Right renal pelvis (tissue), 4 donors: ENCODE measurements around the gene RASA1. TPM values are rescaled to one million over a fixed set of nuclear protein-coding genes. Genes with fewer than 3 reads are reported as not detected.

Source experiments
- DNase-seq, 4 donors: peaks; one replicate each; pipeline ENCODE4 v3.0.0-alpha.2; 2013; ENCODE audit warnings: low read depth in 4 of 4, low spot score in 3 of 4, missing footprints in 1 of 4
- polyA plus RNA-seq, 4 donors: library from polyadenylated mRNA; unstranded; fragments of 120-200 nt; gene quantifications; one replicate each; pipeline ENCODE4 v1.2.1, GENCODE V29; 2013; ENCODE audit not compliant: insufficient read length in 4 of 4

RASA1 gene
- polyA plus RNA-seq, 4 donors = 46.4 to 59.5 (median 55.9) TPM

GRCh38 chr5:87354496-87354895, 86.8 kb downstream of the RASA1 start:
- no peak for DNase-seq

- DNase-seq = no peak
Observed at GRCh38 chr5:87359106-87359505, 91.4 kb downstream of the RASA1 start.

GRCh38 chr5:87360132-87360531, 92.4 kb downstream of the RASA1 start:
- no peak for DNase-seq

- no peak for DNase-seq
Observed at GRCh38 chr5:87361031-87361445, 93.4 kb downstream of the RASA1 start.

GRCh38 chr5:87361536-87362213, 94.0 kb downstream of the RASA1 start:
- DNase-seq = no peak

- no peak for DNase-seq
Observed at GRCh38 chr5:87367243-87367642, 99.6 kb downstream of the RASA1 start.

- no peak for DNase-seq
Observed at GRCh38 chr5:87368601-87369000, 100.9 kb downstream of the RASA1 start.

- no peak for DNase-seq
Observed at GRCh38 chr5:87369431-87369830, 101.7 kb downstream of the RASA1 start.

GRCh38 chr5:87372705-87373104, 105.0 kb downstream of the RASA1 start:
- no peak for DNase-seq

- DNase-seq = no peak
Observed at GRCh38 chr5:87382224-87382623, 114.5 kb downstream of the RASA1 start.

- DNase-seq = no peak
Observed at GRCh38 chr5:87383216-87383615, 115.5 kb downstream of the RASA1 start.

GRCh38 chr5:87385802-87386201, 118.1 kb downstream of the RASA1 start:
- DNase-seq = no peak

- DNase-seq = no peak
Observed at GRCh38 chr5:87388129-87388528, 120.4 kb downstream of the RASA1 start.

- DNase-seq = no peak
Observed at GRCh38 chr5:87389296-87390034, 121.8 kb downstream of the RASA1 start.

- DNase-seq = no peak
Observed at GRCh38 chr5:87390075-87390474, 122.4 kb downstream of the RASA1 start.

GRCh38 chr5:87390576-87391199, 123.0 kb downstream of the RASA1 start:
- DNase-seq = no peak

GRCh38 chr5:87392170-87392569, 124.5 kb downstream of the RASA1 start:
- DNase-seq = no peak

GRCh38 chr5:87392801-87393200, 125.1 kb downstream of the RASA1 start:
- no peak for DNase-seq

- DNase-seq = no peak
Observed at GRCh38 chr5:87393331-87393730, 125.6 kb downstream of the RASA1 start.

GRCh38 chr5:87394411-87395165, 126.9 kb downstream of the RASA1 start:
- no peak for DNase-seq

GRCh38 chr5:87398981-87399614, 131.4 kb downstream of the RASA1 start:
- no peak for DNase-seq
